Measurements from ENCODE around the gene FIBCD1.

DNA sequence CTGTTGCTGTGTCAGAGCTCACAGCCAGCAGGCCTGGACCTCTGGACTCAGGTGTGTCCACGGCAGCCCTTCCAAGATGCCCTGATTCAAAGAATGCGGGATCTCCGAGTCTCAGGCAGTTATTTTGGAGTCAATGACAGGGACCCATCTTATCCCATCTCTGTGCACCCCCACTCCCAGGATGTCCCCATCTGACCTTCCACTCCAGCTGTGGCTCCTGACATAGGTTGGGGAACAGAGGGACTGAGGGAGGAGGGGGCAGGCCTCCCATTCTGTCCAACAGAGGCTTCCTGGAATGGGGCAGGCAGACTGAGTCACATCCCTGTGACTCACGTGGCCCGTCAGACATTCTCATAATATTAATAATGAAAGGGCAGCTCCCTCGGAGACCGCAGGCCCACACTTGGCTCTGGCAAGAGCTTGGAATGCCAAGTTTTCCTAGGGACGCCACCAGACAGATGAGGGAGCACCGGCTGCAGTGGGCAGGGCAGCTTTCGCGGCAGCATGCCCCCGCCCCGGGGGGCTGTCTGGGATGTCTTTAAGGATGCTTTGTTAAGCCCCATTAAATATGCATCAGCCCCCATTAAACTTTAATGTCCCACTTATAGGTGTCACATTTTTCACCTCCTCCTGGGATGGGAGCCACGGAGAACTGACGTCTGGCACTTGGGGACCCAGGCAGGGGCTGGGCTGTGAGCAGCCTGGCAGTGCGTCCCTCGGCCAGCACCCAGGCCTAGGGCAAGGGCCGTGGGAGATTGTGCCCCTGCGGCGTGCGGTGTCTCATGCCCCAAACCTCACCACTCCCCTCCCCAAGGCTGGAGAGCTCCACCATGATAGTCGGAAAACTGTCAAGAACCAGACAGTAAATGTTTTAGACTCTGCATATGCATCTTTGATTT is 23.6 kb upstream of the FIBCD1 start:
- TF ChIP-seq CTCF (IDR thresholded peaks at IDR 0.05; ENCODE audit: low read length): no peak
- no peak for TF ChIP-seq EZH2 (IDR thresholded peaks at IDR 0.05; ENCODE audit: borderline replicate concordance, low read length)
